Ovary (tissue), 3 donors: ENCODE results near the gene CSNK1G1.

Source experiments
- EP300 ChIP-seq: sonication (generic); formaldehyde crosslinking; IDR thresholded peaks from one replicate; pipeline ENCODE4 v1.6.1; 2017; ENCODE audit warnings: antibody characterized with exemption
- POLR2A ChIP-seq: fragments of 450-650 bp; IDR thresholded peaks from one replicate; pipeline ENCODE4 v1.6.1; 2017; ENCODE audit warnings: antibody characterized with exemption, mild to moderate bottlenecking, moderate library complexity
- TF ChIP-seq, protein P1 (sequence below), 3 donors: fragments of 450-650 bp in 2 of 3; fragments of 200-600 bp in 1 of 3; IDR thresholded peaks; one replicate each; pipeline versions ENCODE4 v1.5.1 to v1.8.0; 2016 to 2022; ENCODE audit warnings: antibody characterized with exemption in 3 of 3, mild to moderate bottlenecking in 1 of 3
- donor health status: DM: no; HTN: no; CAD: no.

DNA sequence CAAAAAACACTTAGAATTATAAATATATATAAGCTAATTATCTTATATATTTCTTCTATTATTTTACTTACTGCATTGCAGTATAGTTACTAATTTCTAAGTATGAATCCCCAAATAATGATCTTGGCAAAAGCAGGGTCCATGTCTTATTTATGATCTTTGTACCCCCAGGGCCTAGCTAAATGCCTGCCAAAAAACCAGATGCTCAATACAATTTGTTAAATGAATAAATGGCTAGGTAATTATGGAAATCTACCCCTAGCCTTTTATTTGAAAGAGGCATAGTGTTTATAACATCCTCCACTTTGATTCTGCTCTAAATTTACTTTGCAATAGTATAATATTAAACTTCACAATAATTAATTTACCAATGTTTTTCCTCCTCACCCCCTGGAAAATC, 69.5 kb downstream of the CSNK1G1 start:
- TF ChIP-seq, protein P1, sequence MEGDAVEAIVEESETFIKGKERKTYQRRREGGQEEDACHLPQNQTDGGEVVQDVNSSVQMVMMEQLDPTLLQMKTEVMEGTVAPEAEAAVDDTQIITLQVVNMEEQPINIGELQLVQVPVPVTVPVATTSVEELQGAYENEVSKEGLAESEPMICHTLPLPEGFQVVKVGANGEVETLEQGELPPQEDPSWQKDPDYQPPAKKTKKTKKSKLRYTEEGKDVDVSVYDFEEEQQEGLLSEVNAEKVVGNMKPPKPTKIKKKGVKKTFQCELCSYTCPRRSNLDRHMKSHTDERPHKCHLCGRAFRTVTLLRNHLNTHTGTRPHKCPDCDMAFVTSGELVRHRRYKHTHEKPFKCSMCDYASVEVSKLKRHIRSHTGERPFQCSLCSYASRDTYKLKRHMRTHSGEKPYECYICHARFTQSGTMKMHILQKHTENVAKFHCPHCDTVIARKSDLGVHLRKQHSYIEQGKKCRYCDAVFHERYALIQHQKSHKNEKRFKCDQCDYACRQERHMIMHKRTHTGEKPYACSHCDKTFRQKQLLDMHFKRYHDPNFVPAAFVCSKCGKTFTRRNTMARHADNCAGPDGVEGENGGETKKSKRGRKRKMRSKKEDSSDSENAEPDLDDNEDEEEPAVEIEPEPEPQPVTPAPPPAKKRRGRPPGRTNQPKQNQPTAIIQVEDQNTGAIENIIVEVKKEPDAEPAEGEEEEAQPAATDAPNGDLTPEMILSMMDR (IDR thresholded peaks at IDR 0.05): no peak
- TF ChIP-seq EP300: no peak
- TF ChIP-seq POLR2A: no peak
